ENCODE measurements around the gene UBXN4. TPM values are rescaled to one million over a fixed set of nuclear protein-coding genes. Genes with fewer than 3 reads are reported as not detected.
A peak's percentile ranks its signal among the peaks of the same experiment; 100 is the strongest.

UBXN4 gene
- 74.2 and 75.1 TPM in 2 replicates for total RNA-seq (2016; rRNA removed; fragmentation: Illumina TruSeq; extraction: Trizol)
- 40.4 and 45.3 TPM in 2 replicates for total RNA-seq (2016; cell fraction: cytosol; rRNA removed; fragmentation: Illumina TruSeq; extraction: Trizol; ENCODE audit: low read depth)
- 70.5 and 71.1 TPM in 2 replicates for total RNA-seq (2016; cell fraction: insoluble cytoplasmic fraction; rRNA removed; fragmentation: Illumina TruSeq; extraction: Trizol)
- 29.8 and 34.0 TPM in 2 replicates for total RNA-seq (2016; cell fraction: membrane; rRNA removed; fragmentation: Illumina TruSeq; extraction: Trizol)
- total RNA-seq (2016; cell fraction: nucleus; rRNA removed; fragmentation: Illumina TruSeq; extraction: Trizol) = 141 and 154 TPM in 2 replicates
- 85.3 and 104 TPM in 2 replicates for polyA plus RNA-seq (2011; rRNA removed)
- 22.4 and 39.6 TPM in 2 replicates for polyA plus RNA-seq (2011; cell fraction: cytosol; rRNA removed)
- 94.4 and 115 TPM in 2 replicates for polyA plus RNA-seq (2011; cell fraction: nucleus; rRNA removed)
- polyA plus RNA-seq (2012) = 80.1 and 83.5 TPM in 2 replicates
- polyA plus RNA-seq (2016; cell fraction: cytosol; fragmentation: Illumina TruSeq; extraction: Trizol; ENCODE audit: low read depth) = 3.6 and 4.1 TPM in 2 replicates
- 91.1 and 96.1 TPM in 2 replicates for polyA plus RNA-seq (2016; cell fraction: insoluble cytoplasmic fraction; fragmentation: Illumina TruSeq; extraction: Trizol; ENCODE audit: low read depth)
- 11.3 and 13.5 TPM in 2 replicates for polyA plus RNA-seq (2016; cell fraction: membrane; fragmentation: Illumina TruSeq; extraction: Trizol; ENCODE audit: low read depth)
- 269 and 273 TPM in 2 replicates for polyA plus RNA-seq (2016; cell fraction: nucleus; fragmentation: Illumina TruSeq; extraction: Trizol; ENCODE audit: insufficient read depth, low read depth)
- 22.1 and 48.2 TPM in 2 replicates for polyA minus RNA-seq (2011; rRNA and poly(A)+ RNA removed; ENCODE audit: low replicate concordance)
- polyA minus RNA-seq (2011; cell fraction: cytosol; rRNA and poly(A)+ RNA removed) = 52.9 and 56.1 TPM in 2 replicates
- polyA minus RNA-seq (2011; cell fraction: nucleus; rRNA and poly(A)+ RNA removed) = 189 and 224 TPM in 2 replicates
- Bru-seq, nascent RNA = percentile 96 among the genes with signal in this experiment
- BruChase-seq, experiment 1, labeled RNA remaining after a 6-hour chase = percentile 96 among the genes with signal in this experiment
- BruChase-seq, experiment 2, labeled RNA remaining after a 2-hour chase = percentile 97 among the genes with signal in this experiment
- long read RNA-seq, experiment 1, full-length matches to known transcripts = 19 of 148 reads
- long read RNA-seq, experiment 1, partial matches to known transcripts = 113 of 148 reads
- long read RNA-seq, experiment 1, other reads (novel, unspliced or antisense) = 16 of 148 reads
- long read RNA-seq, experiment 2, full-length matches to known transcripts = 5 of 74 reads
- long read RNA-seq, experiment 2, partial matches to known transcripts = 2 of 74 reads
- long read RNA-seq, experiment 2, other reads (novel, unspliced or antisense) = 67 of 74 reads

- in situ Hi-C loops (cut with HindIII; ENCODE audit: extremely low pct_ligation_motif_present, low pct_unique_long_range_greater_than_20kb) (no loop called here), intact Hi-C loops (cut with micrococcal nuclease; ENCODE audit: unreplicated experiment) (loop anchor here (2.0 kb wide), 1 partner anchor 211 kb away; the partner anchor contains the start of genes R3HDM1 and ZRANB3)
- BruUV-seq (replicated peaks) = TSS peak; percentile 71
- Histone ChIP-seq H3K79me2 (ENCODE audit: insufficient read depth, low read length) (peaks cover 45% of the 10 kb centered on the region), H2AFZ (ENCODE audit: low read length) (peak within 1 kb of the TSS; percentile 78), H3K9ac (ENCODE audit: insufficient read depth, low read depth, low read length) (peak within 1 kb of the TSS; percentile 99), H3K9me3 (ENCODE audit: low read length) (no peaks in the 10 kb centered on the region), H3K4me3 (replicated peaks in 1 of 3; ENCODE audit: insufficient read depth in 1 of 3, low read depth in 2 of 3, low read length in 3 of 3) (peak within 1 kb of the TSS; percentile 85 to 98 (median 95)), H3K36me3 (replicated peaks in 1 of 2; ENCODE audit: control insufficient read depth in 1 of 2, insufficient read depth in 2 of 2, low read length in 2 of 2) (peaks cover 0 to 16% of the 10 kb centered on the region in 2 experiments; a peak in 3 of 5 replicates), H3K27me3 (ENCODE audit: control insufficient read depth in 1 of 2, insufficient read depth in 2 of 2, low read length in 2 of 2) (no peaks in the 10 kb centered on the region; a peak in 1 of 5 replicates), H3K4me2 (ENCODE audit: low read depth, low read length) (peak within 1 kb of the TSS; percentile 83), H3K4me1 (ENCODE audit: insufficient read depth, low read length) (peaks cover 27% of the 10 kb centered on the region), H3K27ac (ENCODE audit: extremely low read length, insufficient read depth, low read length) (peak within 1 kb of the TSS; percentile 93), H4K20me1 (ENCODE audit: insufficient read depth, low read length) (peaks cover 38% of the 10 kb centered on the region)
- ChIA-PET CTCF (ENCODE audit: low intra/inter-chr PET ratio, low total read pairs) (no interaction called here), POLR2A (interaction anchor here (0.7 to 1.1 kb wide), 7 partner anchors 15 to 823 kb away, joined by 3 to 5 read pairs (median 3); partner anchors contain the start of genes CCNT2, R3HDM1 and ZRANB3)
- FAIRE-seq = peak; percentile 99
- 3% methylated on average over 52 of the region's 93 CpGs for WGBS (ENCODE audit: low lambda C conversion rate)
- DNase-seq (ENCODE audit: low spot score) = peak; percentile 99
- peak; percentile 93 for ATAC-seq
- TF ChIP-seq ZSCAN30 (CRISPR knock-in tag; IDR thresholded peaks at IDR 0.05) (no peak), ASH2L (IDR thresholded peaks at IDR 0.05; ENCODE audit: insufficient read length, low read depth, low read length) (peak; percentile 96), ZNF451 (CRISPR knock-in tag; IDR thresholded peaks at IDR 0.05) (no peak; the same call in 1 of the 2 replicates), TBX3 (IDR thresholded peaks at IDR 0.05; ENCODE audit: borderline replicate concordance) (peak; percentile 20; the same call in 1 of the 2 replicates), ZNF33A (CRISPR knock-in tag; IDR thresholded peaks at IDR 0.05; ENCODE audit: borderline replicate concordance) (no peak), SMAD9 (CRISPR knock-in tag; IDR thresholded peaks at IDR 0.05) (no peak), ADNP (CRISPR knock-in tag; IDR thresholded peaks at IDR 0.05) (peak; percentile 98), ZNF513 (CRISPR knock-in tag; conservative IDR thresholded peaks at IDR 0.05) (0 out of 2 replicates have a peak, but pooled peaks have one; percentile 13), ZFP36L1 (CRISPR knock-in tag; IDR thresholded peaks at IDR 0.05) (peak; percentile 63; the same call in 1 of the 2 replicates), SIN3A (IDR thresholded peaks at IDR 0.05; ENCODE audit: borderline replicate concordance, low read depth, low read length) (no peak), GFI1 (CRISPR knock-in tag; IDR thresholded peaks at IDR 0.05; ENCODE audit: borderline replicate concordance) (no peak), BRF2 (CRISPR knock-in tag; IDR thresholded peaks at IDR 0.05) (peak; percentile 31; the same call in 1 of the 2 replicates), HOXD1 (CRISPR knock-in tag; IDR thresholded peaks at IDR 0.05) (peak; percentile 29; the same call in 1 of the 2 replicates), ZSCAN29 (CRISPR knock-in tag; conservative IDR thresholded peaks at IDR 0.05) (no peak)
Measured at GRCh38 chr2:135741395-135742324, at the start of gene UBXN4. Gene UBXN4, plus strand, starts transcription at chr2:135741855. Its CDS starts 75 bp downstream, at chr2:135741930.

Measured in HepG2 (cell line).